Nephron progenitor cell (in vitro differentiated cells): ENCODE data around the gene ZNF418.
"Not testable (repeated sequence)": the region's sequence is repeated elsewhere in the genome, so short reads cannot be mapped to it uniquely, and the experiment has no call there.

Source experiments
- DNase-seq: peaks from one replicate; pipeline ENCODE4 v3.0.0; 2021
- H3K27ac Mint-ChIP-seq: 2 replicates; pipeline ENCODE4 v1.8.0; 2021; ENCODE audit warnings: mild to moderate bottlenecking, moderate library complexity, mixed read lengths
- H3K27me3 Mint-ChIP-seq: 2 replicates; pipeline ENCODE4 v1.8.0; 2021; ENCODE audit warnings: mild to moderate bottlenecking, low read depth, mixed read lengths; ENCODE audit not compliant: poor library complexity
- H3K36me3 Mint-ChIP-seq: 2 replicates; pipeline ENCODE4 v1.8.0; 2021; ENCODE audit warnings: low read depth, mixed read lengths
- H3K4me1 Mint-ChIP-seq: 2 replicates; pipeline ENCODE4 v1.8.0; 2021; ENCODE audit warnings: mixed read lengths
- H3K4me3 Mint-ChIP-seq: 2 replicates; pipeline ENCODE4 v1.8.0; 2021; ENCODE audit warnings: mild to moderate bottlenecking, moderate library complexity, mixed read lengths
- H3K9me3 Mint-ChIP-seq: 2 replicates; pipeline ENCODE4 v1.8.0; 2021; ENCODE audit warnings: mild to moderate bottlenecking, moderate library complexity, mixed read lengths
- TF ChIP-seq, protein P1 (sequence below): fragments of 200-600 bp; sonication (generic); IDR thresholded peaks from 2 replicates; pipeline ENCODE4 v1.5.0; 2021; ENCODE audit warnings: antibody characterized with exemption

ZNF418 gene

DNA sequence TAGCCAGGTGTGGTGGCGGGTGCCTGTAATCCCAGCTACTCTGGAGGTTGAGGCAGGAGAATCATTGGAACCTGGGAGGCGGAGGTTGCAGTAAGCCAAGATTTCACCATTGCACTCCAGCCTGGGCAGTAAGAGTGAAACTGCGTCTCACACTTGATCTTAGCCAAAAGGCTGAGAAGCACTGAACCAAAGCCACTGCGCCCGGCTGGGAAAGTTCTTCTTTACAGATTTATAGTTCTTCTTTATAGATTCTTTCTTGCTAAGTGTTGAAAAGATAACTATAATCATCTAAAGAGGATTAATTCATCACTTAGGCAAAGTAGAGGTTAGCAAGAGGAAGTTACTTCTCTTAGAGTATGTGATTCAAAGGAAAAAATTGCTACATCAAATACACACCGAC, 29.9 kb downstream of the ZNF418 start:
- no peaks in the 10 kb centered on the region for H3K4me1 Mint-ChIP-seq
- TF ChIP-seq, protein P1, sequence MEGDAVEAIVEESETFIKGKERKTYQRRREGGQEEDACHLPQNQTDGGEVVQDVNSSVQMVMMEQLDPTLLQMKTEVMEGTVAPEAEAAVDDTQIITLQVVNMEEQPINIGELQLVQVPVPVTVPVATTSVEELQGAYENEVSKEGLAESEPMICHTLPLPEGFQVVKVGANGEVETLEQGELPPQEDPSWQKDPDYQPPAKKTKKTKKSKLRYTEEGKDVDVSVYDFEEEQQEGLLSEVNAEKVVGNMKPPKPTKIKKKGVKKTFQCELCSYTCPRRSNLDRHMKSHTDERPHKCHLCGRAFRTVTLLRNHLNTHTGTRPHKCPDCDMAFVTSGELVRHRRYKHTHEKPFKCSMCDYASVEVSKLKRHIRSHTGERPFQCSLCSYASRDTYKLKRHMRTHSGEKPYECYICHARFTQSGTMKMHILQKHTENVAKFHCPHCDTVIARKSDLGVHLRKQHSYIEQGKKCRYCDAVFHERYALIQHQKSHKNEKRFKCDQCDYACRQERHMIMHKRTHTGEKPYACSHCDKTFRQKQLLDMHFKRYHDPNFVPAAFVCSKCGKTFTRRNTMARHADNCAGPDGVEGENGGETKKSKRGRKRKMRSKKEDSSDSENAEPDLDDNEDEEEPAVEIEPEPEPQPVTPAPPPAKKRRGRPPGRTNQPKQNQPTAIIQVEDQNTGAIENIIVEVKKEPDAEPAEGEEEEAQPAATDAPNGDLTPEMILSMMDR: no peak
- peaks cover 74% of the 10 kb centered on the region for H3K36me3 Mint-ChIP-seq
- no peaks in the 10 kb centered on the region for H3K27me3 Mint-ChIP-seq
- no peak overlapping the region for H3K4me3 Mint-ChIP-seq
- DNase-seq: no peak
- H3K9me3 Mint-ChIP-seq: peaks cover 25% of the 10 kb centered on the region
- no peak overlapping the region for H3K27ac Mint-ChIP-seq

DNA sequence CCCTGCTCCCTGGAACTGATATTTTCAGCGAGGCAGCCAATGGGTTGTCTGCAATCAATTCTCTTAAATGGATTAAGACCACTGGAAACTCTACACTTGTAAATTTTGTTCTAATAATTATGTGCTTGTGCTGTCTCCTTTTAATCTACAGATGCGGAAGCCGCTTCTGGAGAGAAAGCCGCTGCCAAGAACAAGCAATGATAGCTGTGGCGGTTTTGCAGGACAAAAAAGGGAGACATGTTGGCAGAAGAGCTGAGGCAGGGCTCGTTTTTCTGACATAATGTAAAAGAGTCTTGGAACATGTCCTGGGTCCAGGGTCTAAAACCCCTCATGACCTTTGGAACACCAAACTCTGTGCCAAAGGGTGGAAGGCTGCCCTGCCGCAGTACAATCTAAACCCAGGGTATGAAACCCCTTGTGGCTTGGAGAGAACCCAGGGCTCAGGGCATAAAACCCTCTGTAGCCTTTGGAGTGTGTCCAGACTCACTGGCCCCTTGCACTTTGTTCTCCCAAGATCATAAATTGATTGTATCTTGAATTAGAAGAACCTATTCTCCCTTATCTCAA, 31.5 kb downstream of the ZNF418 start:
- H3K27me3 Mint-ChIP-seq: no peaks in the 10 kb centered on the region
- no peak overlapping the region for H3K4me3 Mint-ChIP-seq
- peaks cover 62% of the 10 kb centered on the region for H3K36me3 Mint-ChIP-seq
- TF ChIP-seq, protein P1: no peak
- DNase-seq: no peak
- H3K9me3 Mint-ChIP-seq: peaks cover 25% of the 10 kb centered on the region
- H3K27ac Mint-ChIP-seq: peak overlapping the region; percentile 21
- no peaks in the 10 kb centered on the region for H3K4me1 Mint-ChIP-seq

DNA sequence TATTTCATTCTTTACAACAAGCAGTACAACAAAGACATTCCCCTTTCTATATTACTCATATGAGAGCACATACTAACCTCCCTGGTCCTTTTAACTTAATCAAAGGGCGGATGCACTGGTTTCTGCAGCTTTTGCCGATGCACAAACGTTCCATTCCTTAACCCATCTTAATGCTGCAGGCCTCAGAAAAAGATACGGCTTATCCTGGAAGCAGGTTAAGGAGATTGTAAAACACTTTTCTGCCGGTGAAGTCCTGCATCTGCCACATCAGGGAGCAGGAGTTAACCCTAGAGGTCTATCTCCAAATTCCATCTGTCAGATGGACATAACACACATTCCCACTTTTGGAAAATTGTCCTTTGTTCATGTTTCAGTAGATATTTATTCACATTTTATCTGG, 34.9 kb downstream of the ZNF418 start:
- Mint-ChIP-seq H3K27ac (peak overlapping the region; percentile 51), H3K36me3 (peaks cover 32% of the 10 kb centered on the region), H3K4me1 (no peaks in the 10 kb centered on the region), H3K27me3 (no peaks in the 10 kb centered on the region), H3K4me3 (no peak overlapping the region), H3K9me3 (peaks cover 13% of the 10 kb centered on the region)
- DNase-seq: no peak
- TF ChIP-seq, protein P1: no peak

DNA sequence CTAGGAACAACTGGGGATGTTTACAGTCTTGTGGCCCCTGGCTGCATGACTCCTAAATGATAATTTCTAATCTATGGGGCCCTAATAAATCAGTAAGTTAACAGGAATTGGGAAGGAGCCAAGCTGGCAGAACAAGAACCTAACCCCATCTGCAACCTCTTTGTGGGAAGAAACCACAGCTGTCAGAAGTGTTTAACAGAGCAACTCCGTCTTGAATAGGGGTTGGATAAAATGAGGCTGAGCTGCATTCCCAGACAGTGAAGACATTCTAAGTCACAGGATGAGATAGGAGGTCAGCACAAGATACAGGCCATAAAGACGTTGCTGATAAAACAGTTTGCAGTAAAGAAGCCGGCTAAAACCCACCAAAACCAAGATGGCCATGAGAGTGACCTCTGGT, 44.5 kb downstream of the ZNF418 start:
- peaks cover 20% of the 10 kb centered on the region for H3K4me1 Mint-ChIP-seq
- H3K27ac Mint-ChIP-seq, DNase-seq, H3K4me3 Mint-ChIP-seq, H3K27me3 Mint-ChIP-seq: not testable (repeated sequence)
- H3K36me3 Mint-ChIP-seq: peaks cover 56% of the 10 kb centered on the region
- peaks cover 56% of the 10 kb centered on the region for H3K9me3 Mint-ChIP-seq

DNA sequence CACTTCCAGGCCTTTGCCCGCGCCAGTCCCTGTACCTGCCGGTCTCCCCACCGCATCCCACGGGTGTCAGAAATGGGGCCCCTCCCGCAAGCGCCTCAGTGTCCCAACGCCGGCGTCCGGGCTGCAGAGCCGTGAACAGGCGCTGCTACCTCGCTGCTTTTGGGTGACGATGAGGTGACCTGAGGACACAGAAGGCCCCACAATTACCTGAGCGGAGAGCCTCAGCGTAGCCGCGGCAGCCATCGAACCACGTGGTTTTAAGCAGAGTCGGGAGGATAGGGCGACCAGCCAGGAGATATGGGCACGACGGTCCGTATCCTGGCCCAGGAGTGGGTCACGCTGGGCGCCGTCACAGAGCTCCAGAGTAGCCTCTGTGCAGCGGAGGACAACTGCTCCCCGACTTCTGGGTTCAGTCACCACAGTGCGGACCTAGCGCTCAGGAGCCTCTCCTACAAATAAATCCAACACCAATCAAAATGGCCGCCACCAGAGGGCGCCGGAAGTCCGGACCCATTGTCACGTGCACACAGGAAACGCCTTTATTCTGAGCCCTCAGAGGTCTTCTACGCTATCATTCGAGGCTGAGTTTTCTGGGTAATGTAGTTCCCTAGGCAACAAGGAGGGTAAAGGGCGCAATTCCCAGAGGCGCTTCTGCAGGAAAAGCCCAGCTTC, 46.5 kb downstream of the ZNF418 start, which contains the start of gene ZNF814:
Gene ZNF814 (minus strand): TSS at position 478 of the 672 bp plus-strand sequence. CDS start 235 bp downstream, at position 243.
- H3K4me3 Mint-ChIP-seq: peak within 1 kb of the TSS; percentile 99
- peak within 1 kb of the TSS; percentile 90 for H3K27ac Mint-ChIP-seq
- H3K9me3 Mint-ChIP-seq: peaks cover 77% of the 10 kb centered on the region
- H3K27me3 Mint-ChIP-seq: no peaks in the 10 kb centered on the region
- TF ChIP-seq, protein P1: peak; percentile 29
- peaks cover 76% of the 10 kb centered on the region for H3K36me3 Mint-ChIP-seq
- DNase-seq: peak; percentile 86
- peaks cover 20% of the 10 kb centered on the region for H3K4me1 Mint-ChIP-seq

DNA sequence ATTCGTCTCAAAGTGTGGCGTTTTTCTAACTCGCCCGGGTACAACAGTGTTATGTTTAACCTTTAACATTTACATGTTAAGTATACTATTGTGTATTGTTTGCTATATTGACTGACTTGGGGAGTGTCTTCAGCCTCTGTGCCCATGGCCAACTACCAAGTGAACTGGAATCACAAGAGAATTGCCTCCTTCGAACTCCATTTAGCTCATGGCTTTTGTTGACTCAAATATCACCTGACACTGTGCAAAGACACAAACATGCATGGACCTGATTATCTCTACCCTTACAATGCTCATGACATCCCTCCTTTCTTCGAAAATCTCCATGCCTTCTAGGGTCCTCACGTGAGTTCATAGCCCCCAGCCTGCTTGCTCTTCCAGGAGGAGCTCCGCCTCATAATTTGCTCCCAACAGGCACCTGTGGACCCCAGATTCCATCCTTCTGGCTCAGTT, 47.1 kb downstream of the ZNF418 start:
- Mint-ChIP-seq H3K27ac (peak overlapping the region; percentile 90), H3K36me3 (peaks cover 81% of the 10 kb centered on the region), H3K4me1 (peaks cover 20% of the 10 kb centered on the region), H3K4me3 (peak overlapping the region; percentile 99), H3K27me3 (no peaks in the 10 kb centered on the region), H3K9me3 (peaks cover 82% of the 10 kb centered on the region)
- DNase-seq: no peak
- TF ChIP-seq, protein P1: no peak
